GM12878 (cell line): Measurements from ENCODE around the gene EHD1. TPM values are rescaled to one million over a fixed set of nuclear protein-coding genes. Genes with fewer than 3 reads are reported as not detected.

Experiments
- ATAC-seq: fragments of 200-7000 bp; cut with Tn5 transposase; 3 replicates; pipeline ENCODE4 v1.9.1; 2020; ENCODE audit warnings: mild to moderate bottlenecking, moderate library complexity
- BruUV-seq: library from RNA; stranded (reverse); fragments of 400-500 nt; replicated peaks from 2 replicates; lab custom pipeline; 2021; lab: Mats Ljungman, UMichigan
- CTCF ChIA-PET: fragments of 300-600 bp; sonication (Branson Sonifier 250); formaldehyde crosslinking; extraction: SDS; loops from one replicate; lab custom pipeline; 2021; ENCODE audit warnings: inconsistent platforms; lab: Yijun Ruan, JAX
- POLR2A ChIA-PET: fragments of 350-600 bp; formaldehyde crosslinking; extraction: SDS; loops from one replicate; lab custom pipeline; 2021; ENCODE audit warnings: inconsistent platforms; lab: Charles Lee
- RAD21 ChIA-PET: fragments of 300-600 bp; sonication (Branson Sonifier 250); formaldehyde crosslinking; loops from one replicate; lab custom pipeline; 2023; ENCODE audit warnings: antibody characterized with exemption; ENCODE audit not compliant: unreplicated experiment; lab: Charles Lee
- SMC1A ChIA-PET: fragments of 300-600 bp; sonication (Branson Sonifier 250); formaldehyde crosslinking; loops from one replicate; lab custom pipeline; 2023; ENCODE audit not compliant: unreplicated experiment, uncharacterized antibody; lab: Charles Lee
- DNase-seq: peaks from one replicate; pipeline ENCODE4 v3.0.0-alpha.2; 2011; ENCODE audit warnings: low read depth, low spot score
- FAIRE-seq: peaks from 3 replicates; lab custom pipeline; 2011; peaks lifted over from hg19 to GRCh38; lab: Jason Lieb, UNC
- H2AFZ ChIP-seq: 2 replicates; pipeline ENCODE4 v1.6.0; 2011; ENCODE audit warnings: low read depth, low read length, control low read depth; ENCODE audit not compliant: control insufficient read depth
- H3K27ac ChIP-seq: 2 replicates; pipeline ENCODE4 v1.5.1; 2011; ENCODE audit warnings: control low read depth; ENCODE audit not compliant: control insufficient read depth, insufficient read depth
- H3K27me3 ChIP-seq, 2 experiments: replicated peaks in 1 of 2; 2 replicates each; pipeline versions ENCODE4 v1.6.0 to v1.6.1; 2011; ENCODE audit warnings: low read length in 1 of 2; ENCODE audit not compliant: control insufficient read depth in 2 of 2, insufficient read depth in 2 of 2
- H3K36me3 ChIP-seq, 2 experiments: 2 replicates each; pipeline ENCODE4 v1.5.1; 2011; ENCODE audit warnings: low read length in 1 of 2; ENCODE audit not compliant: control insufficient read depth in 2 of 2, insufficient read depth in 2 of 2
- H3K4me1 ChIP-seq: 2 replicates; pipeline ENCODE4 v1.6.1; 2011; ENCODE audit warnings: mild to moderate bottlenecking, low read length, moderate library complexity, mixed read lengths; ENCODE audit not compliant: control insufficient read depth, insufficient read depth
- H3K4me2 ChIP-seq: 2 replicates; pipeline ENCODE4 v1.6.0; 2011; ENCODE audit warnings: control low read depth; ENCODE audit not compliant: control insufficient read depth, insufficient read depth
- H3K4me3 ChIP-seq: fragments of 200-600 bp; sonication (generic); 2 replicates; pipeline ENCODE4 v1.5.1; 2016
- H3K79me2 ChIP-seq: 2 replicates; pipeline ENCODE4 v1.6.0; 2011; ENCODE audit warnings: low read length; ENCODE audit not compliant: control insufficient read depth, insufficient read depth
- H3K9ac ChIP-seq: 2 replicates; pipeline ENCODE4 v1.8.0; 2011; ENCODE audit warnings: low read length, control low read depth, mixed read lengths; ENCODE audit not compliant: control insufficient read depth, insufficient read depth
- H3K9me3 ChIP-seq: replicated peaks from 3 replicates; pipeline ENCODE4 v1.5.1; 2011; ENCODE audit warnings: mild to moderate bottlenecking, low read length; ENCODE audit not compliant: control insufficient read depth, insufficient read depth
- H4K20me1 ChIP-seq: 2 replicates; pipeline ENCODE4 v1.6.0; 2011; ENCODE audit not compliant: control insufficient read depth, insufficient read depth
- DPF2 ChIP-seq: fragments of 450-650 bp; IDR thresholded peaks from 2 replicates; pipeline ENCODE4 v1.6.1; 2017; ENCODE audit warnings: mild to moderate bottlenecking
- EED ChIP-seq: sonication (generic); IDR thresholded peaks from 2 replicates; pipeline ENCODE4 v1.6.1; 2016; ENCODE audit warnings: antibody characterized with exemption, low read depth
- ELK1 ChIP-seq: IDR thresholded peaks from 2 replicates; pipeline ENCODE4 v1.6.1; 2012; ENCODE audit warnings: low read depth, low read length, improper control_type of control experiment
- FOXK2 ChIP-seq: fragments of 450-650 bp; IDR thresholded peaks from 2 replicates; pipeline ENCODE4 v1.6.1; 2017; ENCODE audit warnings: mild to moderate bottlenecking, moderate library complexity
- KDM1A ChIP-seq: fragments of 200-600 bp; sonication (generic); IDR thresholded peaks from 2 replicates; pipeline ENCODE4 v1.6.1; 2016; ENCODE audit warnings: borderline replicate concordance
- NFIC ChIP-seq: IDR thresholded peaks from 2 replicates; pipeline ENCODE4 v1.6.1; 2012; ENCODE audit warnings: low read depth, mild to moderate bottlenecking, inconsistent platforms, low read length, moderate library complexity
- PBX3 ChIP-seq: IDR thresholded peaks from 2 replicates; pipeline ENCODE4 v1.6.1; 2011; ENCODE audit warnings: mild to moderate bottlenecking, low read depth, low read length, moderate library complexity; ENCODE audit not compliant: insufficient replicate concordance
- POLR2AphosphoS2 ChIP-seq: IDR thresholded peaks from 2 replicates; pipeline ENCODE4 v1.6.1; 2011; ENCODE audit warnings: low read depth, mild to moderate bottlenecking, low read length, improper control_type of control experiment, moderate library complexity
- SREBF1 ChIP-seq: IDR thresholded peaks from 2 replicates; pipeline ENCODE4 v1.6.1; 2012; ENCODE audit warnings: mild to moderate bottlenecking, low read length
- SUPT20H ChIP-seq: IDR thresholded peaks from 2 replicates; pipeline ENCODE4 v1.6.1; 2011; ENCODE audit warnings: low read depth, mild to moderate bottlenecking, low read length, moderate library complexity, borderline replicate concordance; ENCODE audit not compliant: control insufficient read depth
- ZBTB33 ChIP-seq: fragments of 450-650 bp; IDR thresholded peaks from 2 replicates; pipeline ENCODE4 v1.6.1; 2017; ENCODE audit warnings: mild to moderate bottlenecking
- ZBTB4 ChIP-seq: fragments of 450-650 bp; formaldehyde crosslinking; IDR thresholded peaks from 2 replicates; pipeline ENCODE4 v1.4.0; 2022; ENCODE audit warnings: mild to moderate bottlenecking, moderate library complexity
- ZNF384 ChIP-seq: IDR thresholded peaks from 2 replicates; pipeline ENCODE4 v1.6.1; 2012; ENCODE audit warnings: low read depth, mild to moderate bottlenecking, low read length, improper control_type of control experiment, borderline replicate concordance
- ZSCAN29 ChIP-seq: fragments of 450-650 bp; IDR thresholded peaks from 2 replicates; pipeline ENCODE4 v1.6.1; 2017; ENCODE audit warnings: mild to moderate bottlenecking, moderate library complexity
- WGBS: methylation state at CpG from one replicate; pipeline ENCODE4 v1.1.6; 2016; ENCODE audit warnings: low lambda C conversion rate; ENCODE audit not compliant: insufficient replicate concordance, insufficient coverage; ENCODE audit errors: missing lambda C conversion rate; 5-methylcytosine and 5-hydroxymethylcytosine counted together
- in situ Hi-C: fragments of 300-500 bp; cut with MboI; formaldehyde crosslinking; loops from 9 replicates; pipeline ENCODE4 v1.14.3; 2018; ENCODE audit warnings: mixed read lengths
- intact Hi-C: fragments of 100-400 bp; cut with micrococcal nuclease; formaldehyde crosslinking; loops from one replicate; pipeline ENCODE4 v1.14.2; 2022; ENCODE audit not compliant: unreplicated experiment
- polyA plus RNA-seq, 11 experiments: library from polyadenylated mRNA; depleted of rRNA in 4 of 11; unstranded in 6 of 11; stranded (reverse) in 5 of 11; fragments of >200 nt; fragmentation: Nextera tagmentation in 4 of 11; fragmentation: Illumina TruSeq in 1 of 11; extraction: Ambion mirVana in 4 of 11; extraction: Trizol in 1 of 11; gene quantifications; 1 replicate in 1 of 11; 2 replicates in 10 of 11; pipeline versions ENCODE4 v1.2.1 to v1.2.3, GENCODE V29; 2011 to 2016; ENCODE audit warnings: inconsistent platforms in 2 of 11, missing spikeins in 2 of 11, low read depth in 1 of 11
- total RNA-seq, 4 experiments: library from RNA; depleted of rRNA in 3 of 4; stranded (reverse); fragments of >200 nt in 3 of 4; fragmentation: Illumina TruSeq in 1 of 4; extraction: Trizol in 1 of 4; gene quantifications; 2 replicates each; pipeline versions ENCODE4 v1.2.1 to v1.2.3, GENCODE V29; 2013 to 2021

Gene EHD1
- total and polyA plus RNA-seq, 10 of the 15 experiments (the other 5 are each of a cell fraction or from before 2014, with no cell fraction given): 1.0 to 165 (median 66.5) TPM

GRCh38 chr11:64920124-64920523 lies 41.7 kb upstream of the EHD1 start (continued):
- TF ChIP-seq FOXK2 (no peak), ELK1 (no peak), ZNF384 (no peak), PBX3 (no peak), SREBF1 (no peak)

GRCh38 chr11:64919627-64920026 lies 41.2 kb upstream of the EHD1 start:
- H3K4me3 ChIP-seq: no peak overlapping the region
- CTCF ChIA-PET: interaction anchor here (0.6 to 2.3 kb wide), 5 partner anchors 26 to 199 kb away, joined by 3 to 9 read pairs (median 3); partner anchors contain the start of genes ARL2 and BATF2
- in situ Hi-C loops (no loop called here), intact Hi-C loops (loop anchor here (5.0 kb wide), 1 partner anchor 193 kb away; the partner anchor contains the start of gene TM7SF2)
- no peak for ATAC-seq
- no TSS peak for BruUV-seq
- POLR2A ChIA-PET: interaction anchor here (0.8 kb wide), 1 partner anchor 77 kb away, joined by 4 read pairs; the partner anchor contains the start of gene BATF2
- no peak overlapping the region for H3K4me2 ChIP-seq
- no peak overlapping the region for H2AFZ ChIP-seq
- no peak overlapping the region for H3K27ac ChIP-seq
- RAD21 ChIA-PET: no interaction called here
- peaks cover 11% of the 10 kb centered on the region for H3K79me2 ChIP-seq
- no peak for FAIRE-seq
- no peaks in the 10 kb centered on the region for H3K27me3 ChIP-seq
- H4K20me1 ChIP-seq: no peaks in the 10 kb centered on the region
- 85% methylated on average over 8 of the region's 8 CpGs for WGBS
- DNase-seq: no peak
- SMC1A ChIA-PET: interaction anchor here (1.3 kb wide), 1 partner anchor 24 kb away, joined by 4 read pairs; no protein-coding TSS in a partner anchor
- peaks cover 12% of the 10 kb centered on the region for H3K4me1 ChIP-seq
- no peaks in the 10 kb centered on the region for H3K36me3 ChIP-seq
- no peak overlapping the region for H3K9ac ChIP-seq
- H3K9me3 ChIP-seq: no peaks in the 10 kb centered on the region
- TF ChIP-seq SUPT20H (no peak), POLR2AphosphoS2 (no peak), KDM1A (no peak), ZBTB4 (no peak), EED (no peak), ZBTB33 (no peak), ZSCAN29 (no peak), DPF2 (no peak), NFIC (no peak)
